Glutamatergic neuron (in vitro differentiated cells): ENCODE measurements around the gene SOX12. TPM values are rescaled to one million over a fixed set of nuclear protein-coding genes. Genes with fewer than 3 reads are reported as not detected.

Experiments
- DNase-seq: peaks from one replicate; pipeline ENCODE4 v3.0.0; 2022
- H3K27ac Mint-ChIP-seq: one replicate; pipeline ENCODE4 v1.8.0; 2020; ENCODE audit warnings: mild to moderate bottlenecking, mixed read lengths, inconsistent platforms; ENCODE audit not compliant: unreplicated experiment
- H3K27me3 Mint-ChIP-seq: one replicate; pipeline ENCODE4 v1.8.0; 2020; ENCODE audit warnings: mild to moderate bottlenecking, moderate library complexity, mixed read lengths, inconsistent platforms; ENCODE audit not compliant: unreplicated experiment
- H3K36me3 Mint-ChIP-seq: one replicate; pipeline ENCODE4 v1.8.0; 2020; ENCODE audit warnings: mild to moderate bottlenecking, mixed read lengths, inconsistent platforms; ENCODE audit not compliant: unreplicated experiment
- H3K4me1 Mint-ChIP-seq: one replicate; pipeline ENCODE4 v1.8.0; 2020; ENCODE audit warnings: mild to moderate bottlenecking, low read depth, mixed read lengths, inconsistent platforms; ENCODE audit not compliant: unreplicated experiment
- H3K4me3 Mint-ChIP-seq: one replicate; pipeline ENCODE4 v1.8.0; 2020; ENCODE audit warnings: mild to moderate bottlenecking, mixed read lengths, inconsistent platforms; ENCODE audit not compliant: unreplicated experiment
- H3K9me3 Mint-ChIP-seq: one replicate; pipeline ENCODE4 v1.8.0; 2020; ENCODE audit warnings: mild to moderate bottlenecking, moderate library complexity, mixed read lengths, inconsistent platforms; ENCODE audit not compliant: unreplicated experiment
- CTCF ChIP-seq: fragments of 200-600 bp; sonication (generic); IDR thresholded peaks from one replicate; pipeline ENCODE4 v1.5.0; 2021; ENCODE audit not compliant: partially characterized antibody, unreplicated experiment
- total RNA-seq: library from RNA; stranded (reverse); fragmentation: NEBNext Ultra II Directional; extraction: Animal tissue kit (Norgen Biotek cat#: 25700); gene quantifications from one replicate; pipeline ENCODE4 v1.2.1, GENCODE V29; 2021; ENCODE audit not compliant: unreplicated experiment

SOX12 gene
- total RNA-seq, 1 donor from 2014 or later, result 67.0 TPM

- Mint-ChIP-seq H3K4me1 (peaks cover 28% of the 10 kb centered on the region), H3K27ac (peak within 1 kb of the TSS; percentile 98), H3K9me3 (peaks cover 13% of the 10 kb centered on the region), H3K4me3 (peak within 1 kb of the TSS; percentile 100), H3K27me3 (peaks cover 12% of the 10 kb centered on the region), H3K36me3 (peaks cover 4% of the 10 kb centered on the region)
- DNase-seq, result peak; percentile 89
- peak; percentile 3 for TF ChIP-seq CTCF
Observed at GRCh38 chr20:297098-297924, 28.0 kb upstream of the SOX12 start, which contains the start of gene ZCCHC3. ZCCHC3 (plus strand) TSS chr20:297570; CDS start chr20:297587, 17 bp downstream.

- Mint-ChIP-seq H3K27ac (peak overlapping the region; percentile 98), H3K4me3 (peak overlapping the region; percentile 100), H3K4me1 (peaks cover 30% of the 10 kb centered on the region), H3K9me3 (peaks cover 15% of the 10 kb centered on the region), H3K36me3 (peaks cover 8% of the 10 kb centered on the region), H3K27me3 (peaks cover 14% of the 10 kb centered on the region)
- peak; percentile 50 for DNase-seq
- no peak for TF ChIP-seq CTCF
Observed at GRCh38 chr20:297925-298775, 27.2 kb upstream of the SOX12 start.

GRCh38 chr20:298776-299391, 26.5 kb upstream of the SOX12 start:
- Mint-ChIP-seq H3K36me3 (peaks cover 10% of the 10 kb centered on the region), H3K4me3 (peak overlapping the region; percentile 100), H3K27ac (peak overlapping the region; percentile 98), H3K4me1 (peaks cover 30% of the 10 kb centered on the region), H3K9me3 (peaks cover 19% of the 10 kb centered on the region), H3K27me3 (peaks cover 15% of the 10 kb centered on the region)
- TF ChIP-seq CTCF, result no peak
- DNase-seq, result no peak

- DNase-seq, result no peak
- TF ChIP-seq CTCF, result no peak
Observed at GRCh38 chr20:300345-300990, 24.9 kb upstream of the SOX12 start.

More at GRCh38 chr20:300345-300990, 24.9 kb upstream of the SOX12 start:
- peaks cover 15% of the 10 kb centered on the region for H3K27me3 Mint-ChIP-seq
- peak overlapping the region; percentile 100 for H3K4me3 Mint-ChIP-seq
- peaks cover 30% of the 10 kb centered on the region for H3K4me1 Mint-ChIP-seq
- H3K36me3 Mint-ChIP-seq, result peaks cover 13% of the 10 kb centered on the region
- peak overlapping the region; percentile 13 for H3K27ac Mint-ChIP-seq
- peaks cover 22% of the 10 kb centered on the region for H3K9me3 Mint-ChIP-seq
